HG03565 (cell line): ENCODE results near the gene ASF1A.

Experiments
- ATAC-seq: cut with Tn5 transposase; IDR thresholded peaks from one replicate; pipeline ENCODE4 v1.9.1; 2021; ENCODE audit warnings: mild to moderate bottlenecking, moderate library complexity; ENCODE audit not compliant: unreplicated experiment

Gene ASF1A

GRCh38 chr6:118912646-118913045 lies 18.7 kb downstream of the ASF1A start:
- no peak for ATAC-seq

GRCh38 chr6:118913161-118913560 lies 19.2 kb downstream of the ASF1A start:
- no peak for ATAC-seq

GRCh38 chr6:118914598-118914997 lies 20.6 kb downstream of the ASF1A start:
- ATAC-seq: no peak

DNA sequence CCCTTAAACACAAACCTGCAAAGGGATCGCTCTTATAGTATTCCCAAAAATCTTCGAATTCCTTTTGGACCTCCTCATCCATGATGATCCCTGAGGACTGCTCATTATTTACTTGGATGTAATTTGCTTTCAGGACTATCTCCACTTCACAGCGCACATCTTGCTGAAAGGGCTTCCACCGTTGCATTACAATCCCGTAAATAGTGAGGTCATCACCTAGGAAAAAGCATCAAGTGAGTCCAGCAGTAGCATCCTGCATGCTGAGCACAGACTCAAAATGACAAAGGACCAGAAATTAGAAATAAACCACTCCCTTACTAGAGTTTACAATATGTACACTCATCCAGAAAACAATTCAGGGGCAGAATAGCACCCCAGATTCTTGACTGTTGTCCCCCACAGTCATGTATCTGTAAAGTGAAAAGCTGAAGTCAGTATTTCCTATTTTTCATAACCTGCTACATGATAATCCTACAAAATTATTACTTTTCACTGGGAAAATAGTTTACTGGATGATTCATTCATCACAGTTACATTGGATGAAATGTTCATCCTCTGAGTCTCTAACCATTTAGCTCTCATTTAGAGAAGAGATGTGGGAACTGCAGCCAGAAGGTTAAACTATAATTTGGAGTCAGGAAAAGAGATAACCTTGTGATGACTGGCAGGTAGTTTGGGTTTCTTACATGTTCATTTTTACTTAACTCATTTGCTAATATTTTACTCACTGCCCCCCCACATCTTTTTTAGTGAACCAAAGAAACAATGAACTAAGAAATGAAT lies 23.8 kb downstream of the ASF1A start:
- ATAC-seq: no peak

DNA sequence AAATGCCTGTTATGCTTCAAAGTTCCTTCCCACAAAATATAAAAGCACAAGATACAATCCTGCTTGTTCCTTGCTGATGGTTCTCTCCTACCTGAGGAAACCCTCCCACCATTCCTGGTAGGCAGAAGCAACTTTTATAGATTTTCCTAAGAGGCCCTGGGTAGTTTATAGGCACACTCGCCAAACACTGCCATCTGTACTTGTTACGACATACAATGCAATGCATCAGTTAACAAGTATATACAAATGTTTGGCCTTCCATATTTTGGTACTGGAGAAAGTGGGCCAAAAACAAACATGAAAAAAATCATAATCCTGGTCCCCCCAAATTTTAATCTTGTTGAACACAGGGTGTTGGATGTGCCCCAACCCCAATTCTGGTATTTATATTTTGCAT lies 24.4 kb downstream of the ASF1A start:
- ATAC-seq: no peak

GRCh38 chr6:118921084-118921483 lies 27.1 kb downstream of the ASF1A start:
- ATAC-seq: no peak

GRCh38 chr6:118923035-118923434 lies 29.1 kb downstream of the ASF1A start:
- no peak for ATAC-seq

- no peak for ATAC-seq
These were observed 36.7 kb downstream of the ASF1A start for GRCh38 chr6:118930680-118931079.

- ATAC-seq: no peak
These were observed 37.5 kb downstream of the ASF1A start for GRCh38 chr6:118931436-118931835.

DNA sequence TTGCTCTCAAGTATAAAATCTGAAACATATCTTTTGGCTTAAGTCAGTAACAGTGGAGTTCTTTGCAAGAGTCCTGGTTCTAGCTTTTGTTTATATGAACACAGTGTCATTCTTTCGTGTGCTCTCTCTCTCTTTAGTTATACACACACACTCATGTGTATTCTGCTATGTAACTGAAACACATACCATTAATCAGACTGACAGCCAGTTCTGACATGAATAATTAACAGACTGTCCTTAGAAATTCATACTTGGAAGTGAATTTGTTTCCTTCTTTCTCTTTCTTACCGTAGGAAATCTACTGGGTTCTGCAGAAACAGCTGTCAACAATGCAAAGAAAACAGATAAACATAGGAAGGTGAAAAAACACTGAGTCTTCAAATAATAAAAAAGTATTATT lies 38.5 kb downstream of the ASF1A start:
- ATAC-seq: no peak

GRCh38 chr6:118933855-118934460 lies 40.0 kb downstream of the ASF1A start:
- no peak for ATAC-seq

- ATAC-seq: peak; percentile 94
These were observed 40.7 kb downstream of the ASF1A start, which contains the start of gene MCM9 for GRCh38 chr6:118934461-118935330. TSS of gene MCM9 (minus strand) at chr6:118935159. CDS start at chr6:118931723, 3,436 bp downstream.

- peak; percentile 3 for ATAC-seq
These were observed 41.3 kb downstream of the ASF1A start for GRCh38 chr6:118935331-118935668.

DNA sequence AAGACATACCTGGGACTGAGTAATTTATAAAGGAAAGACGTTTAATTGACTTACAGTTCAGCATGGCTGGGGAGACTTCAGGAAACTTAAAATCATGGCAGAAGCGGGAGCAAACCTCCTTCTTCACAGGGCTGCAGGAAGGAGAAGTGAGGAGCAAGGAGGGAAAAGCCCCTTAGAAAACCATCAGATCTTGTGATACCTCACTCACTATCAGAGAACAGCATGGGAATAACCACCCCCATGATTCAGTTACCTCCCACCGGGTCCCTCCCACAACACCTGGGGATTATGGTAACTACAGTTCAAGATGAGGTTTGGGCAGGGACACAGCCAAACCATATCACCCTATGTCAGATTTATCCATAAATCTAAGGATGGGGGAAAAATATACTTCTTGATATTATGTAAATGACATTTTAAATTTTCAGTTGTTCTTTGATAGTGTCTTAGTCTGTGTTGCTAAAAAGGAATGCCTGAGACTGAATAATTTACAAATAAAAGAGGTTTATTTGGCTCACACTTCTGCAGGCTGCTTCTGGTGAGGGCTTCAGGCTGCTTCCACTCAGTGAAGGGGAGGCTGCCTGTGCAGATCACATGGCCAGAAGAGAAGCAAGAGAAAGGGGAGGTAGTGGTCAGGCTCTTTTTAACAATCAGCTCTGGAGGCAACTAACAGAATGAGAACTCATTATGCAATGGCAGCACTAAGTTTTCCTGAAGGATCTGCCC lies 42.2 kb downstream of the ASF1A start:
- ATAC-seq: no peak

DNA sequence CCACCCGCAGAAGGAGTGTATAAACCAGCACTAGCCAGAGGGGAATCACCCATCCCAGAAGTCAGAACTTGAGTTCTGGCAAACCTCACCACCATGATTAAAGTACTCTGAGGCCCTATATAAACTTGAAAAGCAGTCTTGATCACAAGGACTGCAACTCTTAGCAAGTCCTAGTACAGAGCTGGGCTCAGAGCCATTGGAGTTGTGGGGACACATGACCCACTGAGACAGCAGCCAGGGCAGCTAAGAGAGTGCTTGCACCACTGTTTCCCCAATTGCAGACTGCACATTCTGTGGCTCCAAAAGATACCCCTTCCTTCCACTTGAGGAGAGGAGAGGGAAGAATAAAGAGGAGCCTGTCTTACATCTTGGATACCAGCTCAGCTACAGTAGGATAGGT lies 45.7 kb downstream of the ASF1A start:
- ATAC-seq: no peak

DNA sequence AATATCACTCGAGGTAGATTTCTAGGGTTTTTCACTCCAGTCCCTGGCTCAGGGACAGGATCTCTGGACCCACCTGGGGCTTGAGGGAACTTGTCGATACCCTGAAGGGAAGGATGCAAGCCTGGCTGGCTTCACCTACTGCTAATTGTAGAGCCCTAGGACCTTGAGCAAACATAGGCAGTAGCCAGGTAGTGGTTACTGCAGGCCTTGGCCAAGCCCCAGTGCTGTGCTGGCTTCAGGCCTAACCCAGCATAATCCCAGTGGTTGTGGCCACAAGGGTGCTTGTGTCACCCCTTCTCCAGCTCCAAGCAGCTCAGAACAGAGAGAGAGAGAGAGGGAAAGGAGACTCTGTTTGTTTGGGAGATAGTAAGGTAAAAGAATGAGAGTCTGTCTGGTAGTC lies 46.8 kb downstream of the ASF1A start:
- ATAC-seq: no peak

- no peak for ATAC-seq
These were observed 51.3 kb downstream of the ASF1A start for GRCh38 chr6:118945217-118945616.

DNA sequence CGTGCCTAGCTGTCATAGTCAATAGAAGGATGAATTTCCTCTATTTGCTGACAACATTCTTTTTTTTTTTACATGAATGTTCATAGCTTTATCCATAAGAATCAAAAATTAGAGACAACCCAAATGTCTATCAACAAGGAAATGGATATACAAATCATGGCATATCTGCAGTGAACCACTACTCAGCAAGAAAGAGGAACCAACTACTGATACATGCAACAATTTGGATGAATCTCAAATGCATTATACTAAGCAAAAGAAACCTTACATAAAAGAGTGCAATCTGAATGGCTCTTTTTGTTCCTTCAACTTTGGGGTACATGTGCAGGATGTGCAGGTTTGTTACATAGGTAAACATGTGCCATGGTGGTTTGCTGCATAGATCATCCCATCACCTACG lies 58.7 kb downstream of the ASF1A start:
- no peak for ATAC-seq

GRCh38 chr6:118953391-118953790 lies 59.4 kb downstream of the ASF1A start:
- ATAC-seq: no peak
